K562 treated with DMSO at 1 percent for 48 hours (cell line): ENCODE data around the gene MRPL12. TPM values are rescaled to one million over a fixed set of nuclear protein-coding genes. Genes with fewer than 3 reads are reported as not detected.

Source experiments
- total RNA-seq: library from RNA; unstranded; fragments of 300-600 nt; gene quantifications from 2 replicates; pipeline ENCODE4 v1.2.3, GENCODE V29; 2022; ENCODE audit warnings: low replicate concordance; ENCODE audit errors: extremely low read depth

The MRPL12 gene
- total RNA-seq, result not detected in 2 replicates

DNA sequence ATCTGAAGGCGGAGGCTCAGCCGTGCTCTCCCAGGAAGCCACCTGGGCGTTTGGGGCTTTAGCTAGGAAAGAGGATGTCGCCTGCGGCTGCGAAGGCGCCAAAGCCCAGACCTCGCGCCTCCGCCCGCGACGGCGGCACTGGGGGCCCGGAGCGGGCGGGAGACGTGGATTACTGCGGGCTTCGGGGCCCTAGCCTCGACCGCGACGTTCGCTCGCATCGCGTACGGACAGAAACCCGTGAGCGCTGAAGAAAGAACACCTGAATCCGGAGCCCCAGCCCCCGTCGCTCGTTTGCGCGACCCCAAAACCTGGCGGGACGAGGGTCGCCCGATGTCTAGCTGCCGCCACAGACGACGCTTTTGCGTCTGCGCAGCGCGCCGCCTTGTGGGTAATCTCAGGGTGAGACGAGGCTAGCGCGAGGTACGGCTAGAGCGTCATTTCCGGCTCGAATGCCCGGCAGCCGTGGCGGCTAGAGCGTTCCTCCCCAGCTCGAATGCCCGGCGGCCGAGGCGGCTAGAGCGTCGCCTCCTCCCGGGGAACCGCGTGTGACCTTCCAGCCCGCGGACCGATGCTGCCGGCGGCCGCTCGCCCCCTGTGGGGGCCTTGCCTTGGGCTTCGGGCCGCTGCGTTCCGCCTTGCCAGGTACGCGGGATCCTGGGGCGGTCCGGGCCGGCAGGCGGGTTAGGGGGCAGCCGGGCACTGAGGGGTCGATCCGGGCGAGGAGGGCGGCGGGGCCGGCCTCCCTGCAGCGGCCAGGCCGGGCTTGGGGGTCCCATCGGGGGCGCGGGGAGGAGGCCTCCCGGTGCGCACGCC lies at the start of gene MRPL12:
MRPL12 (plus strand) TSS at position 434 of the 813 bp plus-strand sequence; CDS start at position 569, 135 bp downstream.

DNA sequence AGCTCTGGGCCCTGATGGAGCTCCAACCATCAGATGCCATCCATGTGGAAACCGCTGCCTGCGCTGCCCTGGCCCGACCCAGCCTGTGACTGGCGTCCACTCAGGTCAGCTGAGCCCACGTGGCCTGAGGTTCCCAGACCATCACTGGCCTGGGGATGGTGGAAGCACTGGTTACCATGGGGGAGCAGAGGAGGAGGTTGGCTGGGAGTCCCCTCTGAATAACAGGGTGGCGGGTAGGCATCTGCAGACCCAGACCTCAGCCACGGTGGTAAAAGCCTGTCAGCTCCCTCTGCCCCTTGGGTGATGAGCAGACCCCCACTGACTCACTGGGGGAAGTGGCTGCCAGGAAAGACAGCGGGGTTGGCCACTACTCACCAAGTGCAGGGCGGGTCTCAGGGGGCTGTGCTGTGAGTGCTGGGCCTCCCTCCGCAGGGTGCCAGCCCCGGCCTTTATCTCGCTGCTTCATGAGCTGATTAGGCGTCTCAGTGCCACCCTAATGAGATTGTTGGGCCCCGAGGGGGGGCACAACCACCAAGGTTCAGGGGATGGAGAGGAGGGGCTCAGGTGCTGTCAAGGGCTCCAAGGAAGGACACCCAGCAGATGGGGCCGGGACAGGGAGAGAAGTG lies 46.9 kb upstream of the MRPL12 start, which contains the start of gene PDE6G:
PDE6G (minus strand) TSS at position 425 of the 626 bp plus-strand sequence. CDS start 3,237 bp downstream, outside the sequence.

GRCh38 chr17:81666342-81667191 lies 36.6 kb upstream of the MRPL12 start, which contains the start of the genes CCDC137 and OXLD1:
Gene CCDC137 (plus strand): TSS chr17:81666737. CDS start chr17:81666767, 30 bp downstream.
Gene OXLD1 (minus strand): TSS chr17:81666605. CDS start chr17:81666577, 28 bp downstream.

DNA sequence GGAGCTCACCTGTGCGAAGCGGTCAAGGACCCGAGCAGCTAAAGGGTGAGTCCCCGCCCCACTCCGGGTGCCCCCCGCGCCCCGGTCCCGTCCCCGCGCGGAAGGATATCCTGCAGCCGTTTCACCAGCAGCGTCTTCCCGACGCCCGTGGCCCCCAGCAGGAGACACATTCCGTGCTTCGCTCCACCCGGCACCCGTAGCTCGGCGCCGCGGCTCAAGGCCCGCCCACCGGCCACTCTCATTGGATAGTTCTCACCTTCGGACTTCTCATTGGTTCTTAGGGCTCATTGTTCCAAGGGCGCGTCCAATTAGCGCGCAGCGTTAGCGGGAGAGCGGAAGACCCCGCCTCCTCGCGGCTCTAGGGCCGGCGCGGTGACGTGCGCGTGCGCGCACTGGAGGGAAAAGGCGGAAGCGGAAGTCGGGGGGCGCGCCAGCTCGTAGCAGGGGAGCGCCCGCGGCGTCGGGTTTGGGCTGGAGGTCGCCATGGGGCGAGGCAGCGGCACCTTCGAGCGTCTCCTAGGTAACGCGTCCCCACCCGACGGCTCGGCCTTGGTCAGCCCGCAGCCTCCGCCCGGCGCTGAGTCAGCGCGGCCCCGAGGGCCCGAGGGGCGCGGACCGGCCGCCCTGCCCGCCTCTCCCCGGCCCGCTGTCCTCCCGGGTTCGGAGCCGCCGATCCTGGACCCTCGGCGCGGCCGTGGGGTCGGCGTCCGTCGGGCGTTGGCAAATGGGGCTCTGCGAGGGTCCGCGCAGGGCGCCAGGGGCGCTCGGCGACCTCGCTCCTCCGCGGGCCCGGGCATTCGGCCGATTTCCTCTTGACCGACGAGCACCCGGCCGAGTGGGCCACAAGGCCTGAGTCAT lies 19.4 kb upstream of the MRPL12 start, which contains the start of the genes ARL16 and HGS:
ARL16 (minus strand) TSS at position 214 of the 858 bp plus-strand sequence; CDS start at position 170, 44 bp downstream.
HGS (plus strand) TSS at position 428 of the 858 bp plus-strand sequence; CDS start at position 484, 56 bp downstream.

DNA sequence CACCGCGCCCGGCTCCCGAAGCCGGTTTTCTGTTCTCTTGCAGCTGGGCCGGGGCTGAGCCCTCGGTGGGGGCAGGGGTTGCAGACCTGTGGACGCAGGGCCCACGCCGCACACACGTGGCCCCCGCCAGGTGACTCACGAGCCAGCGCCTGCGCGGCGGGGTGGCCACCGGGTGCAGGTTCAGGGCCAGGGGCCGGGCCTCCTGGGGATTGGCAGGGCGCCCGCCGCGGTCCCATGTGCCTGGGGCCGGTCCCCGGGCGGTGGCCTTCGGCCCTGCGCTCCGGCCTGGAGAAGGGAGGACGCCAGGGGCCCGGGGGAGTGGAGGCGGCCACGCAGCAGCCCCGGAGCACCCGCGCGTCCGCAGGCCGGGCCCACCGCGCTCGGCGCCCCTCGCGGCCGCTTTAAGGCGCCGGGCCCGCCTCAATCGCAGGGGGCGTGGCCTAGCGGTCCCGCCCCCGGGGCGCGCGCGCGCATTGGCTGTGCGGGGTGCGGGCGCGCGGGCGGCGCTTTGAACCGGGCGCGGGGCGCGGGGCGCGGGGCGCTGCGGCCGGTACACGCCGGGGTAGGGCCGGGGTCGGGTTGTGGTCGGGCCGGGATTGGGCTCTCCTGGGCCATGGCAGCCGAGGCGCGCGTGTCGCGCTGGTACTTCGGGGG lies 8.8 kb downstream of the MRPL12 start, which contains the start of gene SLC25A10:
SLC25A10 (plus strand) TSS at position 471 of the 654 bp plus-strand sequence; CDS start at position 614, 143 bp downstream.

Other genes with a start within 250 kb of the MRPL12 start
- gene ACTG1, start 190.6 kb upstream of the MRPL12 start, total RNA-seq, result 609 and 621 TPM in 2 replicates
- not detected in 2 replicates for gene FSCN2, start 175.0 kb upstream of the MRPL12 start, total RNA-seq
- gene FAAP100, start 151.0 kb upstream of the MRPL12 start, total RNA-seq, result not detected in 2 replicates
- not detected in 2 replicates for gene NPLOC4, start 66.3 kb upstream of the MRPL12 start, total RNA-seq
- not detected in 2 replicates for gene TSPAN10, start 66.2 kb upstream of the MRPL12 start, total RNA-seq
- not detected in 2 replicates for gene PDE6G, start 46.8 kb upstream of the MRPL12 start, total RNA-seq
- not detected in 2 replicates for gene OXLD1, start 36.8 kb upstream of the MRPL12 start, total RNA-seq
- not detected in 2 replicates for gene CCDC137, start 36.6 kb upstream of the MRPL12 start, total RNA-seq
- gene ARL16, start 19.6 kb upstream of the MRPL12 start, total RNA-seq, result not detected in 2 replicates
- gene HGS, start 19.4 kb upstream of the MRPL12 start, total RNA-seq, result not detected in 2 replicates
- not detected in 2 replicates for gene SLC25A10, start 8.9 kb downstream of the MRPL12 start, total RNA-seq
- gene GCGR, start 100.8 kb downstream of the MRPL12 start, total RNA-seq, result not detected in 2 replicates
- not detected in 2 replicates for gene MCRIP1, start 129.9 kb downstream of the MRPL12 start, total RNA-seq
- gene PPP1R27, start 131.7 kb downstream of the MRPL12 start, total RNA-seq, result not detected in 2 replicates
- 1,566 TPM in 1 of 2 replicates, not detected in the other for gene P4HB, start 157.2 kb downstream of the MRPL12 start, total RNA-seq
- gene ARHGDIA, start 168.0 kb downstream of the MRPL12 start, total RNA-seq, result 847 TPM in 1 of 2 replicates, not detected in the other
- gene ALYREF, start 188.2 kb downstream of the MRPL12 start, total RNA-seq, result not detected in 2 replicates
- 1,946 TPM in 1 of 2 replicates, not detected in the other for gene ANAPC11, start 188.4 kb downstream of the MRPL12 start, total RNA-seq
- not detected in 2 replicates for gene NPB, start 198.9 kb downstream of the MRPL12 start, total RNA-seq
- gene PCYT2, start 208.0 kb downstream of the MRPL12 start, total RNA-seq, result not detected in 2 replicates
- gene SIRT7, start 214.8 kb downstream of the MRPL12 start, total RNA-seq, result not detected in 2 replicates
- gene MAFG, start 224.4 kb downstream of the MRPL12 start, total RNA-seq, result not detected in 2 replicates
- gene PYCR1, start 233.9 kb downstream of the MRPL12 start, total RNA-seq, result not detected in 2 replicates
- gene MYADML2, start 243.9 kb downstream of the MRPL12 start, total RNA-seq, result not detected in 2 replicates